K562 (cell line): ENCODE measurements around the gene B3GAT1. TPM values are rescaled to one million over a fixed set of nuclear protein-coding genes. Genes with fewer than 3 reads are reported as not detected.
A peak's percentile ranks its signal among the peaks of the same experiment; 100 is the strongest.

ENCODE experiments used
- ATAC-seq: fragments of 200-7000 bp; cut with Tn5 transposase; 3 replicates; pipeline ENCODE4 v1.9.1; 2020; ENCODE audit warnings: moderate library complexity
- BruUV-seq: library from RNA; stranded (reverse); fragments of 400-500 nt; replicated peaks from 2 replicates; lab custom pipeline; 2021; lab: Mats Ljungman, UMichigan
- CTCF ChIA-PET: fragments of 300-600 bp; formaldehyde crosslinking; extraction: SDS; loops from one replicate; lab custom pipeline; 2021; ENCODE audit warnings: low intra/inter-chr PET ratio; lab: Yijun Ruan, JAX
- POLR2A ChIA-PET: fragments of 300-600, 350-650 bp; sonication (Branson Sonifier 250); formaldehyde crosslinking; extraction: SDS; loops from one replicate; lab custom pipeline; 2021; ENCODE audit warnings: antibody characterized with exemption, inconsistent platforms; lab: Yijun Ruan, JAX
- DNase-seq, 4 experiments: peaks; one replicate each; pipeline versions ENCODE4 v3.0.0 to v3.0.0-alpha.2; 2011 to 2018; ENCODE audit warnings: low spot score in 3 of 4, mixed read lengths in 3 of 4; ENCODE audit errors: extremely low read depth in 1 of 4
- FAIRE-seq: peaks from 2 replicates; lab custom pipeline; 2011; peaks lifted over from hg19 to GRCh38; lab: Jason Lieb, UNC
- H2AFZ ChIP-seq: 2 replicates; pipeline ENCODE4 v1.6.0; 2011; ENCODE audit warnings: low read depth, low read length, control low read depth, inconsistent platforms
- H3K27ac ChIP-seq: fragments of 200-600 bp; 3 replicates; pipeline ENCODE4 v1.8.0; 2011; ENCODE audit warnings: low read depth, mild to moderate bottlenecking, control low read depth, inconsistent platforms, low read length, moderate library complexity, mixed read lengths; ENCODE audit errors: extremely low read depth
- H3K27me3 ChIP-seq, 2 experiments: fragments of 300-600 bp in 1 of 2; 2 replicates in 1 of 2; 3 replicates in 1 of 2; pipeline versions ENCODE4 v1.6.0 to v1.8.0; 2011; ENCODE audit warnings: inconsistent platforms in 2 of 2, low read length in 2 of 2, mild to moderate bottlenecking in 1 of 2, mixed read lengths in 1 of 2, moderate library complexity in 1 of 2; ENCODE audit not compliant: control insufficient read depth in 2 of 2, insufficient read depth in 2 of 2
- H3K36me3 ChIP-seq: fragments of 300-600 bp; 3 replicates; pipeline ENCODE4 v1.8.0; 2011; ENCODE audit warnings: mild to moderate bottlenecking, low read length, inconsistent platforms; ENCODE audit not compliant: control insufficient read depth, insufficient read depth
- H3K4me1 ChIP-seq, 2 experiments: fragments of 200-600 bp in 1 of 2; replicated peaks in 1 of 2; 2 replicates in 1 of 2; 3 replicates in 1 of 2; pipeline versions ENCODE4 v1.5.1 to v1.8.0; 2011; ENCODE audit warnings: inconsistent platforms in 2 of 2, low read length in 2 of 2, mild to moderate bottlenecking in 1 of 2, mixed read lengths in 1 of 2, moderate library complexity in 1 of 2; ENCODE audit not compliant: control insufficient read depth in 2 of 2, insufficient read depth in 2 of 2
- H3K4me2 ChIP-seq: 2 replicates; pipeline ENCODE4 v1.6.1; 2011; ENCODE audit warnings: low read length, control low read depth, inconsistent platforms, mixed read lengths; ENCODE audit not compliant: insufficient read depth
- H3K4me3 ChIP-seq: fragments of 200-600 bp; sonication (generic), shearing (Covaris generic); 2 replicates; pipeline ENCODE4 v1.5.1; 2016; ENCODE audit warnings: control low read depth, inconsistent platforms
- H3K79me2 ChIP-seq: fragments of 200-600 bp; 3 replicates; pipeline ENCODE4 v1.8.0; 2011; ENCODE audit warnings: low read length, inconsistent platforms; ENCODE audit not compliant: control insufficient read depth, insufficient read depth
- H3K9ac ChIP-seq, 2 experiments: 2 replicates each; pipeline versions ENCODE4 v1.6.0 to v1.6.1; 2011; ENCODE audit warnings: low read depth in 2 of 2, low read length in 2 of 2, control low read depth in 1 of 2, inconsistent platforms in 1 of 2, mild to moderate bottlenecking in 1 of 2, mixed read lengths in 1 of 2; ENCODE audit not compliant: insufficient read depth in 1 of 2
- H3K9me1 ChIP-seq: one replicate; pipeline ENCODE4 v1.6.0; 2011; ENCODE audit warnings: inconsistent platforms, mild to moderate bottlenecking, low read length, moderate library complexity; ENCODE audit not compliant: control insufficient read depth, insufficient read depth
- H3K9me3 ChIP-seq: replicated peaks from 2 replicates; pipeline ENCODE4 v1.5.1; 2011; ENCODE audit warnings: low read depth, low read length, inconsistent platforms; ENCODE audit not compliant: control insufficient read depth, insufficient read depth
- H4K20me1 ChIP-seq: replicated peaks from 2 replicates; pipeline ENCODE4 v1.6.1; 2011; ENCODE audit warnings: low read length, inconsistent platforms, mixed read lengths; ENCODE audit not compliant: control insufficient read depth, insufficient read depth
- CTCF ChIP-seq, 3 experiments: IDR thresholded peaks in 2 of 3; conservative IDR thresholded peaks in 1 of 3; 2 replicates each; pipeline ENCODE4 v1.5.1; 2011 to 2012; ENCODE audit warnings: low read length in 3 of 3, mild to moderate bottlenecking in 3 of 3, control low read depth in 2 of 3, improper control_type of control experiment in 1 of 3, inconsistent platforms in 1 of 3, low read depth in 1 of 3, mixed read lengths in 1 of 3, moderate library complexity in 1 of 3; ENCODE audit not compliant: insufficient read depth in 2 of 3
- HDAC2 ChIP-seq: fragments of 450-650 bp; IDR thresholded peaks from 2 replicates; pipeline ENCODE4 v1.6.1; 2016; ENCODE audit warnings: mild to moderate bottlenecking
- RAD21 ChIP-seq, 2 experiments: fragments of 250-450 bp in 1 of 2; fragments of 450-650 bp in 1 of 2; sonication (Bioruptor Pico) in 1 of 2; formaldehyde crosslinking in 1 of 2; IDR thresholded peaks in 1 of 2; conservative IDR thresholded peaks in 1 of 2; 2 replicates each; pipeline versions ENCODE4 v1.4.0 to v1.8.0; 2020 to 2022; ENCODE audit warnings: mild to moderate bottlenecking in 2 of 2, moderate library complexity in 1 of 2
- WGBS: fragments of 100-300 bp; shearing (Covaris generic); methylation state at CpG from one replicate; pipeline ENCODE4 v1.1.6; 2016; ENCODE audit warnings: low coverage, mixed read lengths; ENCODE audit not compliant: insufficient coverage; ENCODE audit errors: missing lambda C conversion rate; 5-methylcytosine and 5-hydroxymethylcytosine counted together
- in situ Hi-C: fragments of 300-500 bp; cut with MboI; formaldehyde crosslinking; loops from 4 replicates; pipeline ENCODE4 v1.15.0; 2018; ENCODE audit warnings: inconsistent platforms, mixed read lengths
- intact Hi-C: fragments of 100-400 bp; cut with micrococcal nuclease; formaldehyde crosslinking; loops from 2 replicates; pipeline ENCODE4 v1.14.2; 2022
- polyA plus RNA-seq, 8 experiments: library from polyadenylated mRNA; depleted of rRNA in 4 of 8; stranded (reverse) in 5 of 8; unstranded in 3 of 8; fragments of >200 nt; fragmentation: Nextera tagmentation in 2 of 8; fragmentation: Illumina TruSeq in 1 of 8; extraction: Ambion mirVana in 2 of 8; extraction: Trizol in 1 of 8; gene quantifications; 2 replicates each; pipeline versions ENCODE4 v1.2.1 to v1.2.3, GENCODE V29; 2011 to 2014; ENCODE audit warnings: inconsistent platforms in 1 of 8, missing spikeins in 1 of 8
- total RNA-seq, 7 experiments: library from RNA; depleted of rRNA in 6 of 7; stranded (reverse); fragments of >200 nt in 6 of 7; fragmentation: Illumina TruSeq in 2 of 7; extraction: Trizol in 2 of 7; gene quantifications; 2 replicates each; pipeline versions ENCODE4 v1.2.1 to v1.2.3, GENCODE V29; 2011 to 2021; ENCODE audit warnings: low replicate concordance in 1 of 7

Gene B3GAT1
- total and polyA plus RNA-seq, 9 of the 15 experiments (the other 6 are each of a cell fraction or from before 2014, with no cell fraction given) = 0.01 to 0.53 (median 0.14) TPM; not detected in 1

DNA sequence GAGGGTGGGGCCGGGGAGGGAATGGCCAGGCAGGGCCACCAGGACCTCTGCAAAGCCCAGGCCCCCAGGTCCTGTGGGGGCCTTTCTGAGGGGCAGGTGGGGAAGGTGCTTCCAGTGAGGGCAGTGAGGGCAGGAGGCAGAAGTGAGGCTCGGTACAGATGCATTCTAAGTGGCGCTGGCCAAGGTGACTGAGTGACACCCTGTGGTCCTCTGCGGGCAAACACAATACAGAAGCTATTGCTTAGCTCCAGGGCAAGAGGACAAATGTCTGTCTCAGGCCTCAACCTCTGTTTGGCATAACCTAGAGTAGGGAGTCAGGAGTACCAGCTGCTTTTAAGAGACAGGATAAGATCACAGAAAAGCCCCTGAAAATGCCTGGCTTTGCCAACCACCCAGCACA is 31.3 kb downstream of the B3GAT1 start:
- in situ Hi-C loops = no loop called here
- Histone ChIP-seq H3K27ac (no peak overlapping the region), H3K4me1 (no peaks in the 10 kb centered on the region; a peak in 1 of 5 replicates), H3K9ac (no peak overlapping the region), H4K20me1 (0 out of 2 replicates have a peak, but pooled peaks cover 10% of the 10 kb centered on the region), H3K4me3 (no peak overlapping the region), H3K27me3 (peaks cover 21 to 63% of the 10 kb centered on the region in 2 experiments), H2AFZ (no peak overlapping the region), H3K79me2 (no peaks in the 10 kb centered on the region), H3K9me3 (no peaks in the 10 kb centered on the region), H3K9me1 (no peaks in the 10 kb centered on the region), H3K4me2 (no peak overlapping the region), H3K36me3 (no peaks in the 10 kb centered on the region)
- POLR2A ChIA-PET = interaction anchor here (0.6 to 0.9 kb wide), 3 partner anchors 9 to 408 kb away, joined by 3 to 4 read pairs (median 4); no protein-coding TSS in a partner anchor
- ATAC-seq = peak; percentile 57
- no TSS peak for BruUV-seq
- no peak for FAIRE-seq
- 0% methylated on average over 3 of the region's 4 CpGs for WGBS
- intact Hi-C loops = no loop called here
- DNase-seq = no peak
- CTCF ChIA-PET = interaction anchor here (1.2 kb wide), 1 partner anchor 119 kb away, joined by 4 read pairs; no protein-coding TSS in a partner anchor
- no peak for TF ChIP-seq HDAC2
- peak in 1 of 2 experiments; percentile 41; a peak in 2 of 4 replicates for TF ChIP-seq RAD21 (CRISPR knock-in tag; conservative IDR thresholded peaks at IDR 0.05 in 1 of 2, IDR thresholded peaks at IDR 0.05 in 1 of 2)
- 0 out of 6 replicates have a peak, but pooled peaks of 2 of the 3 experiments have one; percentile 15 to 21 for TF ChIP-seq CTCF (IDR thresholded peaks at IDR 0.05 in 2 of 3, conservative IDR thresholded peaks at IDR 0.05 in 1 of 3; ENCODE audit: insufficient read depth in 2 of 3, low read depth in 1 of 3, low read length in 3 of 3)
